Activated naive CD8-positive, alpha-beta T cell (primary cell): ENCODE data around the gene GRM3.
"Not testable (repeated sequence)": the region's sequence is repeated elsewhere in the genome, so short reads cannot be mapped to it uniquely, and the experiment has no call there.

ENCODE experiments used
- H3K27ac Mint-ChIP-seq: one replicate; pipeline ENCODE4 v1.8.0; 2021; ENCODE audit warnings: mixed read lengths
- H3K27me3 Mint-ChIP-seq: one replicate; pipeline ENCODE4 v1.8.0; 2021; ENCODE audit warnings: mixed read lengths
- H3K36me3 Mint-ChIP-seq: one replicate; pipeline ENCODE4 v1.8.0; 2021; ENCODE audit warnings: mixed read lengths
- H3K4me1 Mint-ChIP-seq: one replicate; pipeline ENCODE4 v1.8.0; 2021; ENCODE audit warnings: low read depth, mixed read lengths
- H3K4me3 Mint-ChIP-seq: one replicate; pipeline ENCODE4 v1.8.0; 2021; ENCODE audit warnings: mild to moderate bottlenecking, mixed read lengths
- H3K9me3 Mint-ChIP-seq: one replicate; pipeline ENCODE4 v1.8.0; 2021; ENCODE audit warnings: low read depth, mixed read lengths

Gene GRM3

DNA sequence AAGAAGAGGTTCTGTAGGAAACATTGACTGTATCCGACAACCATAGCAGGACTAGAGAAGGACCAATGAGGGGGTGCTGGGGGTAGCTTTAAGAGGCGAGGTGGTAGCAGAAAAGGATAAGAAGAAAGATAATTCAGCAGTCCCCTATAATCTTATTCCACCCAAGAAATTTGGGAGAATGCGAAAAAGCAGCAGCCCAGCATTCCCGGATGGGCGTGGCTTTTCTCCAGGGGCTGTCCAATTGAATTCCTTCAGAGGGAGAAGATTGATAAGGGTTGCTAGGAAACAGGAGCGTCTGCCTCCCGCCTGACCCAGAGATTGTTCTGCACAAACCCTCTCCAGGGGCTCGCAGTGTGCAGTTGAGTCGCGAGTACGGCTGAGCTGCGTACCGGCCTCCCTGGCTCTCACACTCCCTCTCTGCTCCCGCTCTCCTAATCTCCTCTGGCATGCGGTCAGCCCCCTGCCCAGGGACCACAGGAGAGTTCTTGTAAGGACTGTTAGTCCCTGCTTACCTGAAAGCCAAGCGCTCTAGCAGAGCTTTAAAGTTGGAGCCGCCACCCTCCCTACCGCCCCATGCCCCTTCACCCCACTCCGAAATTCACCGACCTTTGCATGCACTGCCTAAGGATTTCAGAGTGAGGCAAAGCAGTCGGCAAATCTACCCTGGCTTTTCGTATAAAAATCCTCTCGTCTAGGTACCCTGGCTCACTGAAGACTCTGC lies at the start of gene GRM3:
Gene GRM3, plus strand, starts transcription at position 349 of the 721 bp plus-strand sequence. CDS start 121,237 bp downstream, outside the sequence.
- Mint-ChIP-seq H3K27ac (no peak within 1 kb of the TSS), H3K27me3 (peaks cover 11% of the 10 kb centered on the region), H3K4me1 (no peaks in the 10 kb centered on the region), H3K9me3 (no peaks in the 10 kb centered on the region), H3K4me3 (no peak within 1 kb of the TSS), H3K36me3 (no peaks in the 10 kb centered on the region)

DNA sequence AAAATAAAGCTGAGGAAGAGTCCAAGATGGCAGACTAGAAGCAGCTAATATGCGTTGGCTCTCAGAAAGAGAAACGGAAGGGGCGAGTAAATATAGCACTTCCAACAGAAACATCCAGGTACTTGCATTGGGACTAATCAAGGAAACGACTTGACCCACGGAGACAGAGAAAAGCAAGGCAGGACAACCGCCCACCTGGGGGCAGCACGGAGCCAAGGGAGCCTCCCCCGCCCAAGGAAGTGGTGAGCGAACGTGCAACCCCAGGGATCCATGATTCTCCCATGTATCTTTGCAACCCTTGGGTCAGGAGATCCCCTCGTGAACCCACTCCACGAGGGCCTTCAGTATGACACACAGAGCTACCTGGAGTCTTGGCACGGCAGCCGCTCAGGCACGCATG lies 45.4 kb upstream of the GRM3 start:
- no peaks in the 10 kb centered on the region for H3K36me3 Mint-ChIP-seq
- no peaks in the 10 kb centered on the region for H3K4me1 Mint-ChIP-seq
- no peak overlapping the region for H3K4me3 Mint-ChIP-seq
- H3K27me3 Mint-ChIP-seq = no peaks in the 10 kb centered on the region
- H3K27ac Mint-ChIP-seq = no peak overlapping the region
- H3K9me3 Mint-ChIP-seq = no peaks in the 10 kb centered on the region

GRCh38 chr7:86598721-86599120 lies 45.0 kb upstream of the GRM3 start:
- no peaks in the 10 kb centered on the region for H3K9me3 Mint-ChIP-seq
- H3K36me3 Mint-ChIP-seq = no peaks in the 10 kb centered on the region
- no peak overlapping the region for H3K4me3 Mint-ChIP-seq
- no peaks in the 10 kb centered on the region for H3K27me3 Mint-ChIP-seq
- no peak overlapping the region for H3K27ac Mint-ChIP-seq
- no peaks in the 10 kb centered on the region for H3K4me1 Mint-ChIP-seq

DNA sequence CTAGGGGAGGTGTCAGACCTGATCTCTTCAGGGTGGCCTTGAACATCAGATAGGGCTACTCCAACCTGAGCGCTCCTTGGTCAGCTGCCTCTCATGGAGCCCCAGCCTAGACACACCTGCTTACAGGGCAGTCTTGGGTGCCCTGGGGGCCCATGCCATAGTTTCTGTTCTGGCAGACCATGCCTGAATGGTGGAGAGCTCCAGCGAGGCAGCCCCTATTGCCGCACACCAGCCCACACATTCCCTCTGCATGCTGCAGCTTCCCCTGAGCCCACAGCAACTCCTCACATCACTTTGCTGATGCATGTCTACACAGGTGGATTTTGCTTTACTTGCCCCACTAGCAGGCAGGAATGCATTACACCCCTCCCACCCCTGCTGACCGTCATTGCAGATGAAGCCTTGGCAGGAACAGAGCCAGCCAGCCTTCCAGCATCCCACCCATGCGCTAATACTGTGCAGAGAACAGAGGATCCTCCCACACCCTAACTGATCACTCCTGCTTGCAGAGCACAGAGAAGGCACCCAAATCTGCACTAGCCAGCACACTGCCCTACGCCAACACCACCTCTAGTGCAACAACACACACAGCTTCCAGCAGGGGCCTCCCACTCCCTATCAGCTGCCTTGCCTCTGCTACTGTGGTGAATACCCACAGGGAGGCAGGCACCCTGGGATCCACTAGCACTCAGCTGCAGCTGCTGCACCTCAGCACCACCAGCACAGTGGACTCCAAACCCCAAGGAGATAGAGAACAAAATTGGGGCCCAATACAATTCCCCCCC lies 43.0 kb upstream of the GRM3 start:
- Mint-ChIP-seq H3K9me3 (no peaks in the 10 kb centered on the region), H3K27ac (no peak overlapping the region), H3K4me3 (no peak overlapping the region), H3K36me3 (no peaks in the 10 kb centered on the region), H3K27me3 (no peaks in the 10 kb centered on the region), H3K4me1 (no peaks in the 10 kb centered on the region)

DNA sequence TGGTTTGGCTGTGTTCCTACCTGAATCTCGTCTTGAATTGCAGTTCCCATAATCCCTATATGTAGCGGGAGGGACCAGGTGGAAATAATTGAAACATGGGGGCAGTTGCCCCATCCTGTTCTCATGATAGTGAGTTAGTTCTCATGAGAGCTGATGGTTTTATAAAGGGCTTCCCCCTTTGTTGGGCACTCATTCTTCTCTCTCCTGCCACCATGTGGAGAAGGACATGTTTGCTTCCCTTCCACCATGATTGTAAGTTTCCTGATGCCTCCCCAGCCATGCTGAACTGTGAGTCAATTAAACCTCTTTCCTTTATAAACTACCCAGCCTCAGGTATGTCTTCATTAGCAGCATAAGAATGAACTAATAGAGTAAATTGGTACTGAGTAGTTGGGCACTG lies 28.0 kb upstream of the GRM3 start:
- H3K4me3 Mint-ChIP-seq, H3K36me3 Mint-ChIP-seq, H3K27me3 Mint-ChIP-seq, H3K4me1 Mint-ChIP-seq, H3K27ac Mint-ChIP-seq: not testable (repeated sequence)
- H3K9me3 Mint-ChIP-seq = peaks cover 16% of the 10 kb centered on the region

GRCh38 chr7:86644282-86645224 lies 844 bp downstream of the GRM3 start:
- Mint-ChIP-seq H3K27ac (no peak overlapping the region), H3K4me1 (no peaks in the 10 kb centered on the region), H3K36me3 (no peaks in the 10 kb centered on the region), H3K9me3 (no peaks in the 10 kb centered on the region), H3K4me3 (no peak overlapping the region), H3K27me3 (peaks cover 11% of the 10 kb centered on the region)

GRCh38 chr7:86645225-86645608 lies 1.5 kb downstream of the GRM3 start:
- H3K4me1 Mint-ChIP-seq = no peaks in the 10 kb centered on the region

DNA sequence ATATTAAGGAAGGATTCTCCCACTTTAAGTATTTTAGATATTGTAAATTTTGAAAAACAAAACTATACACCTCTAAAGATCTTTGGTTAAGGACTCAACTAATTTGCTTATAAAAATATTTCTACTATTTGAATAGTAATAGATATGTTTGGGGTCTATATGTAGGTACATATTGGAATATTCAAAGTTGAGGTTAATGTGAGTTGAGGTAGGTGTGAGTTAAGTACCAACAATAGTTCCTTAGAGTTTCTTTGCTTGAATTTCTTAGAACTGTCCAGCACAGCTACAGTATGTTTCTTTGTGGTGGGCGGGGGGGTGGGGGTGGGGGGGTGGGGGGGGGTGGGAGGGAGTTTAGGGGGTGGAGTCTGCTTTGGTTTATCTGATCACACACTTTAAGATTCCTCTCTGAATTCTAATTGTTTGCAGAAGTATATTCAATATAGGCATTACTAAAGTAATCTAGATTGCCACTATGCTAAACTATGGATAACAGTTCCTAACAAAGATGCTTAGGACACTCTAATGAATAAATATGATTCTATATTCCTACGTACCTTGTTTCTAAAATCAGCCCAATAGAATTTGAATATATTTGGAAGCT lies 2.1 kb downstream of the GRM3 start:
- H3K36me3 Mint-ChIP-seq = no peaks in the 10 kb centered on the region
- no peak overlapping the region for H3K4me3 Mint-ChIP-seq
- no peak overlapping the region for H3K27ac Mint-ChIP-seq
- H3K4me1 Mint-ChIP-seq = no peaks in the 10 kb centered on the region
- peaks cover 11% of the 10 kb centered on the region for H3K27me3 Mint-ChIP-seq
- no peaks in the 10 kb centered on the region for H3K9me3 Mint-ChIP-seq

More at GRCh38 chr7:86645225-86645608, 1.5 kb downstream of the GRM3 start:
- Mint-ChIP-seq H3K27me3 (peaks cover 11% of the 10 kb centered on the region), H3K4me3 (no peak overlapping the region), H3K36me3 (no peaks in the 10 kb centered on the region), H3K9me3 (no peaks in the 10 kb centered on the region), H3K27ac (no peak overlapping the region)

- no peaks in the 10 kb centered on the region for H3K36me3 Mint-ChIP-seq
These were observed 3.8 kb downstream of the GRM3 start for GRCh38 chr7:86647385-86648094.

GRCh38 chr7:86648169-86648568 lies 4.5 kb downstream of the GRM3 start:
- no peaks in the 10 kb centered on the region for H3K36me3 Mint-ChIP-seq
- H3K27me3 Mint-ChIP-seq = peaks cover 4% of the 10 kb centered on the region
- H3K4me3 Mint-ChIP-seq = no peak overlapping the region
- no peaks in the 10 kb centered on the region for H3K4me1 Mint-ChIP-seq
- H3K27ac Mint-ChIP-seq = no peak overlapping the region
- no peaks in the 10 kb centered on the region for H3K9me3 Mint-ChIP-seq

More at GRCh38 chr7:86647385-86648094, 3.8 kb downstream of the GRM3 start:
- Mint-ChIP-seq H3K27ac (no peak overlapping the region), H3K27me3 (peaks cover 5% of the 10 kb centered on the region), H3K4me1 (no peaks in the 10 kb centered on the region), H3K9me3 (no peaks in the 10 kb centered on the region), H3K4me3 (no peak overlapping the region)

- no peaks in the 10 kb centered on the region for H3K9me3 Mint-ChIP-seq
- no peaks in the 10 kb centered on the region for H3K36me3 Mint-ChIP-seq
- no peak overlapping the region for H3K4me3 Mint-ChIP-seq
- no peak overlapping the region for H3K27ac Mint-ChIP-seq
- no peaks in the 10 kb centered on the region for H3K27me3 Mint-ChIP-seq
- no peaks in the 10 kb centered on the region for H3K4me1 Mint-ChIP-seq
These were observed 10.4 kb downstream of the GRM3 start for GRCh38 chr7:86653919-86654659.

DNA sequence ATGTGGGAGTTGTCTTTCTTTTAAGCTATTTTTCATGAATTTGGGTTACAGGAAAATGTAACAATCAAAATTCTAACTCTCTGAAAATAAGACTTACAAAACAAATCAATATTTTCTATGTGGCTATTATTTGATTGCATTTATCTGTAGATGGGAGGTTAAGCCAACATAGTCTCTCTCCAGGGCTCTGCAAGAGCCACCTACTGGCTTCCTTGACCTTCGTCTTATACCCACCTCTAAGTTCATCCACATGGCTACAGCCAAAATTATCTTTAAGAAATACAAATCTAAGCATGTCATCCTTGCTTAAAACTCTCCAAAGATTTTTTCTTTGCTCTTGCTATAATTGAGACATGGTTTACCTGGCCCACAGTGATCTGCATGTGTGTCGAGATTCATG lies 14.2 kb downstream of the GRM3 start:
- Mint-ChIP-seq H3K9me3 (no peaks in the 10 kb centered on the region), H3K27me3 (no peaks in the 10 kb centered on the region), H3K4me3 (no peak overlapping the region), H3K36me3 (no peaks in the 10 kb centered on the region), H3K27ac (no peak overlapping the region), H3K4me1 (no peaks in the 10 kb centered on the region)

DNA sequence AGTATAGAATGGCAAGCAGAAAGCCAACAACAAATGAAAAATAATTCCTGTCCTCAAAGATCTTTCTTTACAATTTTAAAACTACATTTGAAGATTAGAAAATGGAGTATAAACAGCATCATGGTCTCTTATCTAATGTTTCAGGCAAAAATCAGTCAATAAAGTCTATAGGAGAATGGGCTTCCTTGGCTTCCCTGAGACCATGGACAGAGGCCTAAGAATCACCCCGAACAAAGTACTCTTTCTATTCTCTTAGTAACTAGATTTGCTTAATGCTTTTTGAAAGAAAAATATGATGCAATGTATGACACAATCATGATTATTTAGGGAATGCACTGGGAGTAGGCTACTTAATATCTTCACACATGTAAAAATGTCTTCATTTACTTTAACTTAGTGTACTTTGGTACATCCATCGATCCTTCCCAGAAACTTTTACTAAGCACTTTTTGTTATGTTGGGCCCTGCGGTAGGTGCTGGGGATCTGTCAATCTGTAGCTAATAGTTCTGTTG lies 17.3 kb downstream of the GRM3 start:
- no peaks in the 10 kb centered on the region for H3K27me3 Mint-ChIP-seq
- H3K4me1 Mint-ChIP-seq = no peaks in the 10 kb centered on the region
- H3K9me3 Mint-ChIP-seq = no peaks in the 10 kb centered on the region
- H3K4me3 Mint-ChIP-seq = no peak overlapping the region
- no peak overlapping the region for H3K27ac Mint-ChIP-seq
- H3K36me3 Mint-ChIP-seq = no peaks in the 10 kb centered on the region
